K562 (cell line): ENCODE measurements around the gene ZFAND2A. TPM values are rescaled to one million over a fixed set of nuclear protein-coding genes. Genes with fewer than 3 reads are reported as not detected.

ENCODE experiments used
- ATAC-seq: fragments of 200-7000 bp; cut with Tn5 transposase; 3 replicates; pipeline ENCODE4 v1.9.1; 2020; ENCODE audit warnings: moderate library complexity
- BruUV-seq: library from RNA; stranded (reverse); fragments of 400-500 nt; replicated peaks from 2 replicates; lab custom pipeline; 2021; lab: Mats Ljungman, UMichigan
- CTCF ChIA-PET: fragments of 300-600 bp; formaldehyde crosslinking; extraction: SDS; loops from one replicate; lab custom pipeline; 2021; ENCODE audit warnings: low intra/inter-chr PET ratio; lab: Yijun Ruan, JAX
- POLR2A ChIA-PET: fragments of 300-600, 350-650 bp; sonication (Branson Sonifier 250); formaldehyde crosslinking; extraction: SDS; loops from one replicate; lab custom pipeline; 2021; ENCODE audit warnings: antibody characterized with exemption, inconsistent platforms; lab: Yijun Ruan, JAX
- DNase-seq, 4 experiments: peaks; one replicate each; pipeline versions ENCODE4 v3.0.0 to v3.0.0-alpha.2; 2011 to 2018; ENCODE audit warnings: low spot score in 3 of 4, mixed read lengths in 3 of 4; ENCODE audit errors: extremely low read depth in 1 of 4
- FAIRE-seq: peaks from 2 replicates; lab custom pipeline; 2011; peaks lifted over from hg19 to GRCh38; lab: Jason Lieb, UNC
- H2AFZ ChIP-seq: 2 replicates; pipeline ENCODE4 v1.6.0; 2011; ENCODE audit warnings: low read depth, low read length, control low read depth, inconsistent platforms
- H3K27ac ChIP-seq: fragments of 200-600 bp; 3 replicates; pipeline ENCODE4 v1.8.0; 2011; ENCODE audit warnings: low read depth, mild to moderate bottlenecking, control low read depth, inconsistent platforms, low read length, moderate library complexity, mixed read lengths; ENCODE audit errors: extremely low read depth
- H3K27me3 ChIP-seq, 2 experiments: fragments of 300-600 bp in 1 of 2; 2 replicates in 1 of 2; 3 replicates in 1 of 2; pipeline versions ENCODE4 v1.6.0 to v1.8.0; 2011; ENCODE audit warnings: inconsistent platforms in 2 of 2, low read length in 2 of 2, mild to moderate bottlenecking in 1 of 2, mixed read lengths in 1 of 2, moderate library complexity in 1 of 2; ENCODE audit not compliant: control insufficient read depth in 2 of 2, insufficient read depth in 2 of 2
- H3K36me3 ChIP-seq: fragments of 300-600 bp; 3 replicates; pipeline ENCODE4 v1.8.0; 2011; ENCODE audit warnings: mild to moderate bottlenecking, low read length, inconsistent platforms; ENCODE audit not compliant: control insufficient read depth, insufficient read depth
- H3K4me1 ChIP-seq, 2 experiments: fragments of 200-600 bp in 1 of 2; replicated peaks in 1 of 2; 2 replicates in 1 of 2; 3 replicates in 1 of 2; pipeline versions ENCODE4 v1.5.1 to v1.8.0; 2011; ENCODE audit warnings: inconsistent platforms in 2 of 2, low read length in 2 of 2, mild to moderate bottlenecking in 1 of 2, mixed read lengths in 1 of 2, moderate library complexity in 1 of 2; ENCODE audit not compliant: control insufficient read depth in 2 of 2, insufficient read depth in 2 of 2
- H3K4me2 ChIP-seq: 2 replicates; pipeline ENCODE4 v1.6.1; 2011; ENCODE audit warnings: low read length, control low read depth, inconsistent platforms, mixed read lengths; ENCODE audit not compliant: insufficient read depth
- H3K4me3 ChIP-seq: fragments of 200-600 bp; sonication (generic), shearing (Covaris generic); 2 replicates; pipeline ENCODE4 v1.5.1; 2016; ENCODE audit warnings: control low read depth, inconsistent platforms
- H3K79me2 ChIP-seq: fragments of 200-600 bp; 3 replicates; pipeline ENCODE4 v1.8.0; 2011; ENCODE audit warnings: low read length, inconsistent platforms; ENCODE audit not compliant: control insufficient read depth, insufficient read depth
- H3K9ac ChIP-seq, 2 experiments: 2 replicates each; pipeline versions ENCODE4 v1.6.0 to v1.6.1; 2011; ENCODE audit warnings: low read depth in 2 of 2, low read length in 2 of 2, control low read depth in 1 of 2, inconsistent platforms in 1 of 2, mild to moderate bottlenecking in 1 of 2, mixed read lengths in 1 of 2; ENCODE audit not compliant: insufficient read depth in 1 of 2
- H3K9me1 ChIP-seq: one replicate; pipeline ENCODE4 v1.6.0; 2011; ENCODE audit warnings: inconsistent platforms, mild to moderate bottlenecking, low read length, moderate library complexity; ENCODE audit not compliant: control insufficient read depth, insufficient read depth
- H3K9me3 ChIP-seq: replicated peaks from 2 replicates; pipeline ENCODE4 v1.5.1; 2011; ENCODE audit warnings: low read depth, low read length, inconsistent platforms; ENCODE audit not compliant: control insufficient read depth, insufficient read depth
- H4K20me1 ChIP-seq: replicated peaks from 2 replicates; pipeline ENCODE4 v1.6.1; 2011; ENCODE audit warnings: low read length, inconsistent platforms, mixed read lengths; ENCODE audit not compliant: control insufficient read depth, insufficient read depth
- CBFB ChIP-seq: sonication (generic); formaldehyde crosslinking; IDR thresholded peaks from 2 replicates; pipeline ENCODE4 v1.4.0; 2020; ENCODE audit warnings: mild to moderate bottlenecking, missing genetic modification reagents
- CTBP1 ChIP-seq: fragments of 450-650 bp; IDR thresholded peaks from 2 replicates; pipeline ENCODE4 v1.6.1; 2016; ENCODE audit warnings: borderline replicate concordance
- CXXC5 ChIP-seq: fragments of 250-450 bp; sonication (Bioruptor Pico); IDR thresholded peaks from 2 replicates; pipeline ENCODE4 v1.8.0; 2022; ENCODE audit warnings: inconsistent platforms, mild to moderate bottlenecking, moderate library complexity
- E2F1 ChIP-seq: sonication (generic); formaldehyde crosslinking; IDR thresholded peaks from 2 replicates; pipeline ENCODE4 v1.8.1; 2023; ENCODE audit warnings: mild to moderate bottlenecking, missing genetic modification reagents, moderate library complexity
- HEY1 ChIP-seq: fragments of 250-450 bp; sonication (Bioruptor Pico); IDR thresholded peaks from 2 replicates; pipeline ENCODE4 v1.5.0; 2020; ENCODE audit warnings: mild to moderate bottlenecking, moderate library complexity, borderline replicate concordance
- MTA3 ChIP-seq: fragments of 450-650 bp; formaldehyde crosslinking; IDR thresholded peaks from 2 replicates; pipeline ENCODE4 v1.6.1; 2017; ENCODE audit warnings: mild to moderate bottlenecking, borderline replicate concordance
- NCOA2 ChIP-seq, 2 experiments: fragments of 450-650 bp; IDR thresholded peaks; 2 replicates each; pipeline ENCODE4 v1.6.1; 2018; ENCODE audit warnings: mild to moderate bottlenecking in 2 of 2, moderate library complexity in 1 of 2; ENCODE audit not compliant: partially characterized antibody in 2 of 2
- NFATC3 ChIP-seq: fragments of 450-650 bp; IDR thresholded peaks from 2 replicates; pipeline ENCODE4 v1.6.1; 2017; ENCODE audit warnings: mild to moderate bottlenecking
- PPARD ChIP-seq: fragments of 250-450 bp; sonication (Bioruptor Pico); IDR thresholded peaks from 2 replicates; pipeline ENCODE4 v1.8.0; 2022; ENCODE audit warnings: inconsistent platforms, mild to moderate bottlenecking, moderate library complexity
- RBM15 ChIP-seq: fragments of 200-400 bp; formaldehyde crosslinking; IDR thresholded peaks from 2 replicates; pipeline ENCODE4 v1.6.1; 2018; ENCODE audit warnings: mild to moderate bottlenecking, low read length, moderate library complexity; ENCODE audit not compliant: insufficient read depth
- RFX5 ChIP-seq: IDR thresholded peaks from 2 replicates; pipeline ENCODE4 v1.6.1; 2011; ENCODE audit warnings: low read depth, mild to moderate bottlenecking, improper control_type of control experiment, low read length
- RREB1 ChIP-seq: fragments of 250-450 bp; sonication (Bioruptor Pico); IDR thresholded peaks from 2 replicates; pipeline ENCODE4 v1.4.0; 2020
- SMAD1 ChIP-seq: fragments of 150-350 bp; IDR thresholded peaks from 2 replicates; pipeline ENCODE4 v1.6.1; 2014; ENCODE audit warnings: low read length, low read depth; ENCODE audit not compliant: partially characterized antibody
- TCF3 ChIP-seq: sonication (generic); formaldehyde crosslinking; IDR thresholded peaks from 2 replicates; pipeline ENCODE4 v1.4.0; 2020; ENCODE audit warnings: mild to moderate bottlenecking, missing genetic modification reagents
- ZBED1 ChIP-seq: IDR thresholded peaks from 2 replicates; pipeline ENCODE4 v1.6.1; 2014
- ZNF589 ChIP-seq: fragments of 200-800 bp; sonication (Bioruptor generic); IDR thresholded peaks from 2 replicates; pipeline ENCODE4 v1.6.1; 2016; ENCODE audit warnings: low read depth, missing genetic modification characterization, missing compliant biosample characterization
- WGBS: fragments of 100-300 bp; shearing (Covaris generic); methylation state at CpG from one replicate; pipeline ENCODE4 v1.1.6; 2016; ENCODE audit warnings: low coverage, mixed read lengths; ENCODE audit not compliant: insufficient coverage; ENCODE audit errors: missing lambda C conversion rate; 5-methylcytosine and 5-hydroxymethylcytosine counted together
- in situ Hi-C: fragments of 300-500 bp; cut with MboI; formaldehyde crosslinking; loops from 4 replicates; pipeline ENCODE4 v1.15.0; 2018; ENCODE audit warnings: inconsistent platforms, mixed read lengths
- intact Hi-C: fragments of 100-400 bp; cut with micrococcal nuclease; formaldehyde crosslinking; loops from 2 replicates; pipeline ENCODE4 v1.14.2; 2022
- polyA plus RNA-seq, 8 experiments: library from polyadenylated mRNA; depleted of rRNA in 4 of 8; stranded (reverse) in 5 of 8; unstranded in 3 of 8; fragments of >200 nt; fragmentation: Nextera tagmentation in 2 of 8; fragmentation: Illumina TruSeq in 1 of 8; extraction: Ambion mirVana in 2 of 8; extraction: Trizol in 1 of 8; gene quantifications; 2 replicates each; pipeline versions ENCODE4 v1.2.1 to v1.2.3, GENCODE V29; 2011 to 2014; ENCODE audit warnings: inconsistent platforms in 1 of 8, missing spikeins in 1 of 8
- total RNA-seq, 7 experiments: library from RNA; depleted of rRNA in 6 of 7; stranded (reverse); fragments of >200 nt in 6 of 7; fragmentation: Illumina TruSeq in 2 of 7; extraction: Trizol in 2 of 7; gene quantifications; 2 replicates each; pipeline versions ENCODE4 v1.2.1 to v1.2.3, GENCODE V29; 2011 to 2021; ENCODE audit warnings: low replicate concordance in 1 of 7
- TF ChIP-seq, protein P1 (sequence below): fragments of 250-450 bp; sonication (Bioruptor Pico); IDR thresholded peaks from 2 replicates; pipeline ENCODE4 v1.8.0; 2021; ENCODE audit warnings: borderline replicate concordance, mild to moderate bottlenecking, moderate library complexity; ENCODE audit not compliant: poor library complexity, severe bottlenecking

Gene ZFAND2A
- total and polyA plus RNA-seq, 9 of the 15 experiments (the other 6 are each of a cell fraction or from before 2014, with no cell fraction given): 16.8 to 56.8 (median 26.1) TPM

- DNase-seq: no peak
- WGBS: 11% methylated on average over 15 of the region's 15 CpGs
- TF ChIP-seq PPARD (no peak), RREB1 (CRISPR knock-in tag) (no peak), CBFB (CRISPR knock-in tag) (no peak), NCOA2 (IDR thresholded peaks at IDR 0.05; ENCODE audit: partially characterized antibody in 2 of 2) (no peak), MTA3 (no peak), RFX5 (no peak), CTBP1 (no peak), SMAD1 (no peak), RBM15 (no peak), ZBED1 (no peak), ZNF589 (CRISPR knock-in tag) (0 out of 2 replicates have a peak, but pooled peaks have one; percentile 29), E2F1 (CRISPR knock-in tag) (no peak), TCF3 (no peak), NFATC3 (no peak), CXXC5 (CRISPR knock-in tag) (no peak), HEY1 (no peak)
- TF ChIP-seq, protein P1, sequence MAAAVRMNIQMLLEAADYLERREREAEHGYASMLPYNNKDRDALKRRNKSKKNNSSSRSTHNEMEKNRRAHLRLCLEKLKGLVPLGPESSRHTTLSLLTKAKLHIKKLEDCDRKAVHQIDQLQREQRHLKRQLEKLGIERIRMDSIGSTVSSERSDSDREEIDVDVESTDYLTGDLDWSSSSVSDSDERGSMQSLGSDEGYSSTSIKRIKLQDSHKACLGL (CRISPR knock-in tag): no peak
Measured at GRCh38 chr7:1192171-1192676, 32.2 kb upstream of the ZFAND2A start.

More at GRCh38 chr7:1192171-1192676, 32.2 kb upstream of the ZFAND2A start:
- Histone ChIP-seq H3K27me3 (peaks cover 42 to 72% of the 10 kb centered on the region in 2 experiments), H4K20me1 (no peaks in the 10 kb centered on the region), H3K79me2 (no peaks in the 10 kb centered on the region), H3K4me1 (peaks cover 0 to 9% of the 10 kb centered on the region in 2 experiments; a peak in 2 of 5 replicates), H3K27ac (no peak overlapping the region), H2AFZ (no peak overlapping the region), H3K9me1 (no peaks in the 10 kb centered on the region), H3K4me2 (no peak overlapping the region), H3K4me3 (no peak overlapping the region), H3K9ac (no peak overlapping the region), H3K9me3 (no peaks in the 10 kb centered on the region), H3K36me3 (no peaks in the 10 kb centered on the region)
- no TSS peak for BruUV-seq
- ATAC-seq: peak; percentile 34; the same call in 2 of the 3 replicates
- ChIA-PET CTCF (no interaction called here), POLR2A (no interaction called here)
- in situ Hi-C loops: no loop called here
- intact Hi-C loops: no loop called here
- FAIRE-seq: peak; percentile 56
